ENCODE results near the gene ACYP2. TPM values are rescaled to one million over a fixed set of nuclear protein-coding genes. Genes with fewer than 3 reads are reported as not detected.
"Not testable (repeated sequence)": the region's sequence is repeated elsewhere in the genome, so short reads cannot be mapped to it uniquely, and the experiment has no call there.

Gene ACYP2
- total and polyA plus RNA-seq, 11 donors = 39.7 to 107 (median 53.2) TPM

GRCh38 chr2:54259413-54260240 lies 144.2 kb downstream of the ACYP2 start:
- Histone ChIP-seq H3K27ac (no peak overlapping the region), H3K36me3 (no peaks in the 10 kb centered on the region), H3K4me1 (peaks cover 0 to 6% (median 0%) of the 10 kb centered on the region in 12 donors), H3K4me3 (no peak overlapping the region), H3K27me3 (no peaks in the 10 kb centered on the region), H3K9me3 (peaks cover 0 to 2% (median 0%) of the 10 kb centered on the region in 12 donors)
- 94 to 96% (median 96%) methylated on average over 6 of the region's 6 CpGs for WGBS, 4 donors
- TF ChIP-seq POLR2A (IDR thresholded peaks at IDR 0.05) (no peak), CTCF (IDR thresholded peaks at IDR 0.05) (no peak)
- DNase-seq = no peak
- intact Hi-C loops (cut with DNase I) = no loop called here
- no peak for ATAC-seq

DNA sequence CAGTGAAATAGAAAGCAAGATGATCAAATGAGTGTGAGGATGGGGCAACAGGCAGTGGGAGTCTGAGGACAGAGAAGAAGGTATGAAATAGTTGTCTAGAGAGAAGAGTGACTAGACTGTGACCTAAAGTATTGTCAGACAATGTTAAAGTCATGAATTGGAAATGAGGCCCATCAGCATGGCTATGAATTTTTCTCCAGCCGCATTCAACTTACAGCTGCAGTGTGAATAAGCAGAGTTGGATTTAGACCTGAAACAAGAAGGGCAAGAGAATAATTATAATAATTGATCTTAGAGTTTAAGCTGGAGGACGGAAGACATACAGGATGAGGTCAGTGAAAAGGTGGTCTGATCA lies 144.8 kb downstream of the ACYP2 start:
- no peak overlapping the region for H3K27ac ChIP-seq
- H3K27me3 ChIP-seq = no peaks in the 10 kb centered on the region
- intact Hi-C loops (cut with DNase I) = no loop called here
- ATAC-seq (no peak), DNase-seq (no peak)
- peaks cover 0 to 6% (median 0%) of the 10 kb centered on the region in 12 donors for H3K4me1 ChIP-seq
- 93 to 99% (median 97%) methylated on average over 2 of the region's 2 CpGs for WGBS, 4 donors
- H3K36me3 ChIP-seq = no peaks in the 10 kb centered on the region
- no peak for TF ChIP-seq CTCF (IDR thresholded peaks at IDR 0.05)
- TF ChIP-seq POLR2A (IDR thresholded peaks at IDR 0.05) = no peak
- H3K9me3 ChIP-seq = peaks cover 0 to 5% (median 0%) of the 10 kb centered on the region in 12 donors
- no peak overlapping the region for H3K4me3 ChIP-seq

- H3K36me3 ChIP-seq = no peaks in the 10 kb centered on the region
- H3K27ac ChIP-seq = no peak overlapping the region
- H3K9me3 ChIP-seq = peaks cover 0 to 5% (median 0%) of the 10 kb centered on the region in 12 donors
- no peak overlapping the region for H3K4me3 ChIP-seq
- no peak for ATAC-seq
- intact Hi-C loops (cut with DNase I) = no loop called here
- no peak for DNase-seq
- 59 to 71% (median 68%) methylated on average over 2 of the region's 2 CpGs for WGBS, 4 donors
- no peak for TF ChIP-seq CTCF (IDR thresholded peaks at IDR 0.05)
- TF ChIP-seq POLR2A (IDR thresholded peaks at IDR 0.05) = no peak
- no peaks in the 10 kb centered on the region for H3K27me3 ChIP-seq
- H3K4me1 ChIP-seq = peaks cover 0 to 6% (median 0%) of the 10 kb centered on the region in 12 donors
Measured at GRCh38 chr2:54261537-54261936, 146.1 kb downstream of the ACYP2 start.

DNA sequence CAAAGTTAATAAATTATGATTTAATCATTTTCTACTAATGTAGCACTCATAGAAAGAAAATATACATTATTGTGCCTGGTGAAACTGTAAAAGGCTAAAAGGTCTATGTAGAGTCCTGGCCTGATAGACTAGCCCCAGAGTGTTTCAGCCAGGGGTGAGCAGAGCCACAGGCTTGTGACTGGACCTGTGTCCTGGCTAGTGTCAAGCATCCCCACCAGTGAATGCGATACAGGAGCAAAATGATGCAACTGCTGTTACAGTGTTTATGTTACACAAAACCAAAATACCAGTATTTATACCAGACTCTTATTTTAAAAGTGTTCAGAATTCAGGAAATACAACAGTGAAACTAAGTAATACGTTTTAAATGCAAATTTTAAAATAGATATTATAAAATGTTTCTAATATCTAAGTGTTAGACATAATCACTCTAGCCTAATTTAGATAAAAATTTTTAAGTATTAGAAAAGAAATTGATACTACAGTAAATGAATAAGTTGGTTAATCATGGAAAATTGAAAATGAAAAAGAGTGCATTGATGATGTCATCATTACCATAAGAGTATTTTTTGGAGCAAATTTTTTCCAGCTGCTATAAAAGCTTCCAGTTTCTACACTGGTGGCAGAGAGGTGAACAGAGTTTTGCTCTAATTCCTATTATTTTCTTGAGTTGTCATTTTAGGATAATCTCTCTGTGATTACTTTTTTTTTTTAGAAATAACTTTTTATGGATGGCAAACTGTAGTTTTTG lies 146.8 kb downstream of the ACYP2 start:
- H3K4me1 ChIP-seq = peaks cover 0 to 7% (median 0%) of the 10 kb centered on the region in 12 donors
- no peaks in the 10 kb centered on the region for H3K27me3 ChIP-seq
- TF ChIP-seq CTCF (IDR thresholded peaks at IDR 0.05) (no peak), POLR2A (IDR thresholded peaks at IDR 0.05) (no peak)
- H3K36me3 ChIP-seq = no peaks in the 10 kb centered on the region
- H3K9me3 ChIP-seq = peaks cover 0 to 5% (median 0%) of the 10 kb centered on the region in 12 donors
- no peak for DNase-seq
- intact Hi-C loops (cut with DNase I) = no loop called here
- no peak overlapping the region for H3K27ac ChIP-seq
- ATAC-seq = no peak
- H3K4me3 ChIP-seq = no peak overlapping the region
- WGBS, 4 donors = 83 to 90% (median 85%) methylated on average over 2 of the region's 2 CpGs

DNA sequence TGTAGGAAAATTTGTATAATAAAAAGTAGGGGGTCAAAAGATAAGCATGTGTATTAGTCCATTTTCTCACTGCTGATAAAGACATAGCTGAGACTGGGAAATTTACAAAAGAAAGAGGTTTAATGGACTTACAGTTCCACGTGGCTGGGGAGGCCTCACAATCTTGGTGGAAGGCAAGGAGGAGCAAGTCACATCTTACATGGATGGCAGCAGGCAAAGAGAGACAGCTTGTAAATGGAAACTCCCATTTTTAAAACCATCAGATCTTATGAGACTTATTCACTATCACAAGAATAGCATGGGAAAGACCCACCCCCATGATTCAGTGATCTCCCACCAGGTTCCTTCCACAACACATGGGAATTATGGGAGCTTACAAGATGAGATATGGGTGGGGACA lies 149.7 kb downstream of the ACYP2 start:
- intact Hi-C loops (cut with DNase I); DNase-seq; H3K27me3 ChIP-seq; H3K27ac ChIP-seq; H3K9me3 ChIP-seq; ATAC-seq; H3K36me3 ChIP-seq; H3K4me3 ChIP-seq: not testable (repeated sequence)
- H3K4me1 ChIP-seq = peaks cover 0 to 14% (median 0%) of the 10 kb centered on the region in 12 donors
- 63 to 84% (median 77%) methylated on average over 1 of the region's 1 CpG for WGBS, 4 donors
